Effector memory CD4-positive, alpha-beta T cell (primary cell): ENCODE data around the gene CALHM6.

Experiments
- DNase-seq, 3 donors: peaks; one replicate each; pipeline ENCODE4 v3.0.0-alpha.2; 2020
- H3K27ac ChIP-seq: 2 replicates; pipeline ENCODE4 v1.7.0; 2013; ENCODE audit warnings: mild to moderate bottlenecking, low read length, moderate library complexity; ENCODE audit not compliant: insufficient read depth, poor library complexity, severe bottlenecking
- H3K27me3 ChIP-seq: replicated peaks from 2 replicates; pipeline ENCODE4 v1.7.0; 2013; ENCODE audit warnings: mild to moderate bottlenecking, low read length; ENCODE audit not compliant: insufficient read depth, control insufficient read depth, poor library complexity, severe bottlenecking
- H3K36me3 ChIP-seq: 2 replicates; pipeline ENCODE4 v1.7.0; 2013; ENCODE audit warnings: mild to moderate bottlenecking, low read length, moderate library complexity; ENCODE audit not compliant: control insufficient read depth, insufficient read depth
- H3K4me1 ChIP-seq: 2 replicates; pipeline ENCODE4 v1.7.0; 2013; ENCODE audit warnings: low read length, mild to moderate bottlenecking; ENCODE audit not compliant: control insufficient read depth, insufficient read depth, poor library complexity, severe bottlenecking
- H3K4me3 ChIP-seq: 2 replicates; pipeline ENCODE4 v1.7.0; 2013; ENCODE audit warnings: low read length, low read depth, mild to moderate bottlenecking; ENCODE audit not compliant: insufficient read depth, poor library complexity, severe bottlenecking
- H3K9me3 ChIP-seq: 2 replicates; pipeline ENCODE4 v1.7.0; 2013; ENCODE audit warnings: mild to moderate bottlenecking, low read length, moderate library complexity; ENCODE audit not compliant: control insufficient read depth

Gene CALHM6

GRCh38 chr6:116452531-116452930 lies 8.6 kb upstream of the CALHM6 start:
- DNase-seq, result no peak
- Histone ChIP-seq H3K27me3 (no peaks in the 10 kb centered on the region), H3K9me3 (no peaks in the 10 kb centered on the region), H3K4me1 (no peaks in the 10 kb centered on the region), H3K4me3 (no peak overlapping the region), H3K27ac (no peak overlapping the region), H3K36me3 (no peaks in the 10 kb centered on the region)

GRCh38 chr6:116456106-116456505 lies 5.1 kb upstream of the CALHM6 start:
- H3K36me3 ChIP-seq, result no peaks in the 10 kb centered on the region
- no peak for DNase-seq
- no peak overlapping the region for H3K27ac ChIP-seq
- no peaks in the 10 kb centered on the region for H3K4me1 ChIP-seq
- no peak overlapping the region for H3K4me3 ChIP-seq
- no peaks in the 10 kb centered on the region for H3K27me3 ChIP-seq
- H3K9me3 ChIP-seq, result no peaks in the 10 kb centered on the region

- no peaks in the 10 kb centered on the region for H3K27me3 ChIP-seq
- H3K4me3 ChIP-seq, result no peak overlapping the region
- H3K4me1 ChIP-seq, result no peaks in the 10 kb centered on the region
- H3K9me3 ChIP-seq, result no peaks in the 10 kb centered on the region
- H3K27ac ChIP-seq, result no peak overlapping the region
- no peak for DNase-seq
- H3K36me3 ChIP-seq, result no peaks in the 10 kb centered on the region
These were observed 4.2 kb upstream of the CALHM6 start for GRCh38 chr6:116456927-116457326.

GRCh38 chr6:116458264-116458663 lies 2.9 kb upstream of the CALHM6 start:
- H3K4me1 ChIP-seq, result no peaks in the 10 kb centered on the region
- H3K36me3 ChIP-seq, result no peaks in the 10 kb centered on the region
- no peak overlapping the region for H3K4me3 ChIP-seq
- H3K9me3 ChIP-seq, result no peaks in the 10 kb centered on the region
- no peaks in the 10 kb centered on the region for H3K27me3 ChIP-seq
- H3K27ac ChIP-seq, result no peak overlapping the region
- no peak for DNase-seq

GRCh38 chr6:116459927-116460326 lies 1.2 kb upstream of the CALHM6 start:
- no peaks in the 10 kb centered on the region for H3K9me3 ChIP-seq
- no peak for DNase-seq
- H3K36me3 ChIP-seq, result no peaks in the 10 kb centered on the region
- no peaks in the 10 kb centered on the region for H3K4me1 ChIP-seq
- H3K4me3 ChIP-seq, result no peak overlapping the region
- H3K27ac ChIP-seq, result no peak overlapping the region
- H3K27me3 ChIP-seq, result no peaks in the 10 kb centered on the region

- DNase-seq, result peak in 2 of 3 donors; percentile 10 to 15
- H3K36me3 ChIP-seq, result no peaks in the 10 kb centered on the region
- H3K4me1 ChIP-seq, result no peaks in the 10 kb centered on the region
- peak overlapping the region; percentile 52 for H3K4me3 ChIP-seq
- H3K9me3 ChIP-seq, result no peaks in the 10 kb centered on the region
- H3K27me3 ChIP-seq, result no peaks in the 10 kb centered on the region
- H3K27ac ChIP-seq, result no peak overlapping the region
These were observed 1.0 kb downstream of the CALHM6 start for GRCh38 chr6:116461932-116462885.

GRCh38 chr6:116463301-116463700 lies 2.1 kb downstream of the CALHM6 start:
- no peaks in the 10 kb centered on the region for H3K36me3 ChIP-seq
- H3K4me1 ChIP-seq, result no peaks in the 10 kb centered on the region
- no peak overlapping the region for H3K27ac ChIP-seq

GRCh38 chr6:116465246-116465645 lies 4.1 kb downstream of the CALHM6 start:
- no peaks in the 10 kb centered on the region for H3K9me3 ChIP-seq
- no peak overlapping the region for H3K4me3 ChIP-seq
- no peaks in the 10 kb centered on the region for H3K27me3 ChIP-seq
- H3K4me1 ChIP-seq, result no peaks in the 10 kb centered on the region
- no peaks in the 10 kb centered on the region for H3K36me3 ChIP-seq
- no peak overlapping the region for H3K27ac ChIP-seq
- no peak for DNase-seq

More at GRCh38 chr6:116463301-116463700, 2.1 kb downstream of the CALHM6 start:
- Histone ChIP-seq H3K9me3 (no peaks in the 10 kb centered on the region), H3K27me3 (no peaks in the 10 kb centered on the region), H3K4me3 (no peak overlapping the region)
- DNase-seq, result no peak

GRCh38 chr6:116467096-116467495 lies 5.9 kb downstream of the CALHM6 start:
- no peaks in the 10 kb centered on the region for H3K27me3 ChIP-seq
- H3K4me3 ChIP-seq, result no peak overlapping the region
- no peaks in the 10 kb centered on the region for H3K4me1 ChIP-seq
- no peak for DNase-seq
- H3K9me3 ChIP-seq, result no peaks in the 10 kb centered on the region
- no peak overlapping the region for H3K27ac ChIP-seq
- H3K36me3 ChIP-seq, result no peaks in the 10 kb centered on the region

- Histone ChIP-seq H3K36me3 (no peaks in the 10 kb centered on the region), H3K9me3 (no peaks in the 10 kb centered on the region), H3K27me3 (no peaks in the 10 kb centered on the region), H3K4me3 (no peak overlapping the region), H3K4me1 (no peaks in the 10 kb centered on the region), H3K27ac (no peak overlapping the region)
- no peak for DNase-seq
These were observed 6.3 kb downstream of the CALHM6 start for GRCh38 chr6:116467514-116467913.
